ENCODE data around the gene ADGRB3.
"Not testable (repeated sequence)": the region's sequence is repeated elsewhere in the genome, so short reads cannot be mapped to it uniquely, and the experiment has no call there.

ADGRB3 gene

GRCh38 chr6:68911334-68911733 lies 276.3 kb downstream of the ADGRB3 start:
- POLR2A ChIA-PET = no interaction called here
- TF ChIP-seq CTCF (IDR thresholded peaks at IDR 0.05; ENCODE audit: control extremely low read depth, extremely low read depth, low read depth, missing control alignments) = no peak
- DNase-seq (ENCODE audit: extremely low spot score) = no peak
- CTCF ChIA-PET = no interaction called here

- POLR2A ChIA-PET = no interaction called here
These were observed 276.7 kb downstream of the ADGRB3 start for GRCh38 chr6:68911811-68912210.

GRCh38 chr6:68912805-68913204 lies 277.7 kb downstream of the ADGRB3 start:
- POLR2A ChIA-PET; CTCF ChIA-PET; DNase-seq (ENCODE audit: extremely low spot score): not testable (repeated sequence)

More at GRCh38 chr6:68911811-68912210, 276.7 kb downstream of the ADGRB3 start:
- TF ChIP-seq CTCF (IDR thresholded peaks at IDR 0.05; ENCODE audit: control extremely low read depth, extremely low read depth, low read depth, missing control alignments) = no peak
- DNase-seq (ENCODE audit: extremely low spot score) = no peak
- CTCF ChIA-PET = no interaction called here

GRCh38 chr6:68915586-68915985 lies 280.5 kb downstream of the ADGRB3 start:
- no peak for TF ChIP-seq CTCF (IDR thresholded peaks at IDR 0.05; ENCODE audit: control extremely low read depth, extremely low read depth, low read depth, missing control alignments)
- CTCF ChIA-PET = no interaction called here
- DNase-seq (ENCODE audit: extremely low spot score) = no peak
- POLR2A ChIA-PET = no interaction called here

GRCh38 chr6:68919537-68919936 lies 284.5 kb downstream of the ADGRB3 start:
- DNase-seq (ENCODE audit: extremely low spot score) = no peak
- ChIA-PET CTCF (no interaction called here), POLR2A (no interaction called here)
- no peak for TF ChIP-seq CTCF (IDR thresholded peaks at IDR 0.05; ENCODE audit: control extremely low read depth, extremely low read depth, low read depth, missing control alignments)

- ChIA-PET POLR2A (no interaction called here), CTCF (interaction anchor here (2.0 kb wide), 1 partner anchor 10 kb away, joined by 4 read pairs; no protein-coding TSS in a partner anchor)
- no peak for DNase-seq (ENCODE audit: extremely low spot score)
- no peak for TF ChIP-seq CTCF (IDR thresholded peaks at IDR 0.05; ENCODE audit: control extremely low read depth, extremely low read depth, low read depth, missing control alignments)
These were observed 306.3 kb downstream of the ADGRB3 start for GRCh38 chr6:68941345-68941744.

- ChIA-PET POLR2A (no interaction called here), CTCF (interaction anchor here (1.3 to 1.9 kb wide), 2 partner anchors 12 to 19 kb away, joined by 4 to 10 read pairs; no protein-coding TSS in a partner anchor)
- no peak for DNase-seq (ENCODE audit: extremely low spot score)
- no peak for TF ChIP-seq CTCF (IDR thresholded peaks at IDR 0.05; ENCODE audit: control extremely low read depth, extremely low read depth, low read depth, missing control alignments)
These were observed 312.6 kb downstream of the ADGRB3 start for GRCh38 chr6:68947721-68948120.

Measured in GM10248 (cell line).